GM19099 (cell line): ENCODE measurements around the gene MAP1LC3B.

Experiments used
- POLR2A ChIP-seq: IDR thresholded peaks from 3 replicates; pipeline ENCODE4 v1.6.1; 2011; ENCODE audit warnings: low read depth; ENCODE audit not compliant: insufficient read length; ENCODE audit errors: extremely low read depth

Gene MAP1LC3B

GRCh38 chr16:87387942-87388817 lies 4.0 kb upstream of the MAP1LC3B start:
- TF ChIP-seq POLR2A, result peak; percentile 58

GRCh38 chr16:87388818-87389134 lies 3.4 kb upstream of the MAP1LC3B start:
- no peak for TF ChIP-seq POLR2A

DNA sequence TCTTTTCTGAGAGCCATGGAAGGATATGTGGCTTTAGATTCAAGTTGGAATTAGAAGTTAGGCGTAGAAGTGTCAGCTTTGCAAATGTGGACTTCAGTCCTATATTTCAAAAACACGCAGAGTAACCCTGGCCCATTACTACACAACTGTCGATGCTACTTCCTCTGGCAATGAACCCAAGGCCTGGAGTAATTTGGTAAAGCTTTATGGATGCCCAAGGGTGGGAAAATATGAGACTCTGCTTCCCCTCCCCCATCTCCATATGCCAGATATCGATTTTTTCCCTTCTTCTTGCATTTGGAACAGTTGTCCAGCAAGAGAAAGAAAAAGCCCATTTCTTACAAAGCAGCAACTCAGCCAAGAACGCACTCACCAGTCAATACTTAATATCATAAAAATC lies 2.9 kb upstream of the MAP1LC3B start:
- TF ChIP-seq POLR2A, result no peak

GRCh38 chr16:87390641-87391323 lies 1.4 kb upstream of the MAP1LC3B start:
- no peak for TF ChIP-seq POLR2A

DNA sequence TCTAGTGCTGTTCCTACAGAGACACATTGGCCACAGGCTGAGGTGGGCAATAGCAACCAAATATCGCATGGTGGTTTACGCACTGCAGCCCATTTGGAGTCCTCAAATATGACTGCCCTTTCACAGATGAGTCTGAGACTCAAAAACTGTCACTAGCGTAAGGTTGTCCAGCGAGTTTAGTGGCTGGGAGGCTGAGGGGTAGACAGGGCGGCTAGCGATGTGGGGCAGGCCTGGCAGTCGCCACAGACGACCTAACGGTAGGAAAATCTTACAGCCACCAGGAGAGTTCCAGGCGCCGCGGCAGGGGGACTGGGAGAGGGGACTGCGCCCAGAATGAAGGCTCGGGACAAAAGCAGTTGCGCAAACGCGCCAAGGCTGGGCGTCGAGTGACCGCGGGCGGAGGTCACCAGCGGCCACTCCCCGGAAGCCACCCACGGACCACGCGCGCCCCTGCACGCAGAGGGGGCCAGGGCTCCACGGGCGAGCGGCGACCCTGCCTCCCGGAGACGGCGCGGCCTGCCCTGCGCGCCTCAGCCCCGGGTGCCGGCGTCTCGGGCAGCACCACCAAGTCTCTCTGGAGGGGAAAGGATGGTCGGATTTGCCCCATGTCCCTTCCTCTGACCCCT lies 699 bp upstream of the MAP1LC3B start:
- TF ChIP-seq POLR2A, result no peak

GRCh38 chr16:87392821-87393679 lies 914 bp downstream of the MAP1LC3B start:
- TF ChIP-seq POLR2A, result no peak

- TF ChIP-seq POLR2A, result no peak
Measured at GRCh38 chr16:87393680-87394055, 1.5 kb downstream of the MAP1LC3B start.

DNA sequence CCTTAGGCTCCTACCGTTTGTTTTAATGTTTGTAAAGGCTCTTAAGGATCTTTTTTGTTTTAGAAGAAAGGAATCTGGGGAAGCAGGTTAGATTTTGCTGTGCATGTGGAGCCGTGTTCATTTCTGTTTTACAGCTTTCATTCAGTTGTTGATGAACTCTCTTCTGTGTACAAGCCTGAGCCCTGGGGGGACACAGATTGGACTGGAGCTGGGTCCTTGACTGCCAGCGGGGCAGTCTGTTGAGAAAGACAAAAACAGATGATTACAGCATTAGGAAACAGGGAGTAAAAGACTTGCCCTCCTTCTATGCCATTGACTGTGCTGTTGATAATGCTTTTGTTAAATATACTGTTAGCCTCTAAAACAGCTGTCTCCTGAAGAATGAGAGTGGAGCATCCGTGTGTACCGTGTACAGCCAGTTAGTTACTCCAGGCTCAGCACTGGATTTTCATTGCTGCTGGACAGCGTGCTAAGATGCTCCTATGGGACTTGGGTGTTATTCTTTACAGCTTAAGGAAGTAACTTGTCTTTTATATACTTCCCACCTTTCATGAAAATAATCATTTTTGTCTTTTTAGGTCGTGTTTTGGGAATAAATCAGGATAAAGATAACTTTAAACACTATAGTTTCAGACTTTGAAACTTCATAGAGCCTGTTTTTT lies 3.2 kb downstream of the MAP1LC3B start:
- TF ChIP-seq POLR2A, result no peak

GRCh38 chr16:87404764-87405625 lies 12.9 kb downstream of the MAP1LC3B start:
- TF ChIP-seq POLR2A, result no peak

- no peak for TF ChIP-seq POLR2A
Measured at GRCh38 chr16:87406495-87407088, 14.5 kb downstream of the MAP1LC3B start.

DNA sequence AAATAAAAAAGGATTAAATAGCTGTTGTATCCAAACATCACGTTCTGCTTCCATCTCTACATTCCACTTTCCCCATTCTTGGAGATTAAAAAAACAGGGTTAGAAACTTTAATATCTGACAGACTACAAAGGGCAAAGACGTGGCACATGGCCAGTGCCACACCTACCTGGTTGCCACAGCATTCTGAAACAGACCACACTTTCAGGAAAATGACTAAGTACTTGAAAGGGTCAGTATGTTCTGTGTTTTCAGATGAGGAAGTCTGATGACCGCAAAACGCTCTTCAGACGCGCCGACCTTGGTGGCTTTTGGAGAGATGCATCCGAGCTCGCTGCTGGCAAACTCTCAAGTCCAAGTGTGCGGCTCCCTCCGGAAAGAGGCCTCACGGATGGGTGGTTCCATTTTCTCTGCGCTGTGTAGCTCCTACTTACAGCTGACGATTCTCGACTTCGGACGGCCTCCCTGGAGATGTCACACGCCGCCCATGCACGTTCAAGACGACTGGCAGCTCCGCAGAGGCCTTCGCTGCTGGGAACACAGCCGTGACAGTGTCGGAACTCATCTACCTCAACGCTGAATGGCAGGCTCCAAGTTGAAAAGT lies 15.5 kb downstream of the MAP1LC3B start:
- TF ChIP-seq POLR2A, result no peak

- TF ChIP-seq POLR2A, result no peak
Measured at GRCh38 chr16:87409153-87409552, 17.0 kb downstream of the MAP1LC3B start.

DNA sequence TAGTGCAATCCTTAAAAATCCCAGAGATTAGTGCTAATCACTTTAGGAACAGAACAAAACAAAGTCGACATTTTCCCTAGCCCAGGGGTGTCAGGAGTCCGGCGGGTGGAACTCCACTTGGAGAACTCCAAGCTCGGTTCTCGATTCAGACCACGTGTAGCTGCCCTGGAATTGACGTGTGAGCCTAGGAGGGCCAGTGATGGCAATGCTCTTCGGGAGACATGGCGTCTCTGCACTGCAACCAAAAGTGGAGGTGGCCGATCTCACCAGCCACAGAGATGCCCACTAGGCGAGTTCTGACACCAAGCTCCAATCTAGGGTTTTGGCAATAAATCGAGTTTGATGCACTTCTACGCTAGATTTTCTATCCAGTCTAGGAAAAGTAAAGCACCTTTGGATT lies 17.6 kb downstream of the MAP1LC3B start:
- TF ChIP-seq POLR2A, result no peak

GRCh38 chr16:87410530-87410929 lies 18.4 kb downstream of the MAP1LC3B start:
- no peak for TF ChIP-seq POLR2A
